GM18526 (cell line): ENCODE results near the gene MRPL20.

Experiments
- POLR2A ChIP-seq: IDR thresholded peaks from 3 replicates; pipeline ENCODE4 v1.6.1; 2011; ENCODE audit not compliant: insufficient read length; ENCODE audit errors: extremely low read depth

MRPL20 gene

GRCh38 chr1:1429671-1430073 lies 22.6 kb upstream of the MRPL20 start:
- no peak for TF ChIP-seq POLR2A

GRCh38 chr1:1428174-1428573 lies 21.1 kb upstream of the MRPL20 start:
- no peak for TF ChIP-seq POLR2A

- TF ChIP-seq POLR2A = no peak
These were observed 20.7 kb upstream of the MRPL20 start for GRCh38 chr1:1427820-1428148.

GRCh38 chr1:1427106-1427819 lies 20.2 kb upstream of the MRPL20 start:
- no peak for TF ChIP-seq POLR2A

- TF ChIP-seq POLR2A = no peak
These were observed 19.5 kb upstream of the MRPL20 start for GRCh38 chr1:1426496-1427105.

- no peak for TF ChIP-seq POLR2A
These were observed 18.8 kb upstream of the MRPL20 start for GRCh38 chr1:1425753-1426495.

- no peak for TF ChIP-seq POLR2A
These were observed 18.3 kb upstream of the MRPL20 start for GRCh38 chr1:1425426-1425752.

- no peak for TF ChIP-seq POLR2A
These were observed 17.6 kb upstream of the MRPL20 start for GRCh38 chr1:1424707-1425106.

- no peak for TF ChIP-seq POLR2A
These were observed 16.1 kb upstream of the MRPL20 start for GRCh38 chr1:1423245-1423597.

GRCh38 chr1:1422465-1423244 lies 15.6 kb upstream of the MRPL20 start:
- no peak for TF ChIP-seq POLR2A

GRCh38 chr1:1421907-1422464 lies 14.9 kb upstream of the MRPL20 start:
- no peak for TF ChIP-seq POLR2A

- no peak for TF ChIP-seq POLR2A
These were observed 14.2 kb upstream of the MRPL20 start, which contains the start of gene ANKRD65 for GRCh38 chr1:1421147-1421906. Gene ANKRD65 (minus strand): TSS chr1:1421276. CDS start chr1:1421005, 271 bp downstream.

- no peak for TF ChIP-seq POLR2A
These were observed 13.6 kb upstream of the MRPL20 start for GRCh38 chr1:1420654-1421141.

GRCh38 chr1:1419813-1420653 lies 12.9 kb upstream of the MRPL20 start:
- no peak for TF ChIP-seq POLR2A
